Measurements from ENCODE around the gene PDCD2L.
"Not testable (repeated sequence)": the region's sequence is repeated elsewhere in the genome, so short reads cannot be mapped to it uniquely, and the experiment has no call there.

The PDCD2L gene

GRCh38 chr19:34368338-34368737 is 35.9 kb upstream of the PDCD2L start:
- H3K27me3 ChIP-seq: no peaks in the 10 kb centered on the region
- peak overlapping the region; percentile 81 for H3K27ac ChIP-seq
- TF ChIP-seq CTCF (IDR thresholded peaks at IDR 0.05): no peak
- H3K9me3 ChIP-seq: no peaks in the 10 kb centered on the region
- H3K4me3 ChIP-seq (ENCODE audit: low read depth in 1 of 2, low read length in 1 of 2): no peak overlapping the region
- peaks cover 54 to 58% of the 10 kb centered on the region in 2 experiments for H3K4me1 ChIP-seq (ENCODE audit: control insufficient read depth in 1 of 2, insufficient read depth in 1 of 2, low read depth in 1 of 2, low read length in 1 of 2)
- H3K36me3 ChIP-seq: peaks cover 19% of the 10 kb centered on the region

DNA sequence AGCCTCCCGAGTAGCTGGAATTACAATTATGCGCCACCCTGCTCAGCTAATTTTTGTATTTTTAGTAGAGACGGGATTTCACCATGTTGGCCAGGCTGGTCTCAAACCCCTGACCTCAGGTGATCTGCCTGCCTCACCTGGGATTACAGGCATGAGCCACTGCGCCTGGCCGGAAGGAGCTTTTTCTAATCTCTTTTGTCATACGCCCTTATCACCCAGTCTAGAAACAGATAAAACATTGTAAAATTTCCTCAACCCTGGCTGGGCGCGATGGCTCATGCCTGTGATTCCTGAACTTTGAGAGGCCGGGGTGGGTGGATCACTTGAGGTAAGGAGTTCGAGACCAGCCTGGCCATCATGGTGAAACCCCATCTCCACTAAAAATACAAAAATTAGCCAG is 35.0 kb upstream of the PDCD2L start:
- not testable (repeated sequence) for H3K4me3 ChIP-seq (ENCODE audit: low read depth in 1 of 2, low read length in 1 of 2); H3K9me3 ChIP-seq; H3K27me3 ChIP-seq
- Histone ChIP-seq H3K36me3 (peaks cover 21% of the 10 kb centered on the region), H3K27ac (peak overlapping the region; percentile 81), H3K4me1 (ENCODE audit: control insufficient read depth in 1 of 2, insufficient read depth in 1 of 2, low read depth in 1 of 2, low read length in 1 of 2) (peaks cover 54 to 57% of the 10 kb centered on the region in 2 experiments)

DNA sequence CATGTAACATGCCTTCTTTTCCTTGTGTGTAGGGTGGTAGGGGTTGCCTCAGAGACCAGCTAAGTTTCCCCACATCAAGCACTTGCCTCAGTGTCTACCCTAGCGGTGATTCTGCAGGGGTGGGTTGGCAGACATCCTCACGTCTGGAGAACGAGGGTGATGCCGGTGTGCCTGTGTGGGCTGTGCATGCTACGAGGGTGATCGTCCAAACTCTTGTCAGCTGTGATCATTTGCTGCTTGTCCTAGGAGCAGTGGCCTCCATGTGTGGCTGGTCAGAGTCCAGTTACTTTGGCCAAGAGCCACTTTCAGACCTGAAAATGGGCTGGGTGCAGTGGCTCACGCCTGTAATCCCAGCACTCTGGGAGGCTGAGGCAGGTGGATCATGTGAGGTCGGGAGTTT is 34.1 kb upstream of the PDCD2L start:
- peaks cover 48 to 50% of the 10 kb centered on the region in 2 experiments for H3K4me1 ChIP-seq (ENCODE audit: control insufficient read depth in 1 of 2, insufficient read depth in 1 of 2, low read depth in 1 of 2, low read length in 1 of 2)
- peak overlapping the region; percentile 81 for H3K27ac ChIP-seq
- H3K36me3 ChIP-seq: peaks cover 29% of the 10 kb centered on the region
- H3K4me3 ChIP-seq (ENCODE audit: low read depth in 1 of 2, low read length in 1 of 2): no peak overlapping the region
- H3K9me3 ChIP-seq: no peaks in the 10 kb centered on the region
- no peaks in the 10 kb centered on the region for H3K27me3 ChIP-seq
- no peak for TF ChIP-seq CTCF (IDR thresholded peaks at IDR 0.05)

- H3K36me3 ChIP-seq: peaks cover 38% of the 10 kb centered on the region
- TF ChIP-seq CTCF (IDR thresholded peaks at IDR 0.05): no peak
These were observed 33.2 kb upstream of the PDCD2L start for GRCh38 chr19:34370983-34371382.

DNA sequence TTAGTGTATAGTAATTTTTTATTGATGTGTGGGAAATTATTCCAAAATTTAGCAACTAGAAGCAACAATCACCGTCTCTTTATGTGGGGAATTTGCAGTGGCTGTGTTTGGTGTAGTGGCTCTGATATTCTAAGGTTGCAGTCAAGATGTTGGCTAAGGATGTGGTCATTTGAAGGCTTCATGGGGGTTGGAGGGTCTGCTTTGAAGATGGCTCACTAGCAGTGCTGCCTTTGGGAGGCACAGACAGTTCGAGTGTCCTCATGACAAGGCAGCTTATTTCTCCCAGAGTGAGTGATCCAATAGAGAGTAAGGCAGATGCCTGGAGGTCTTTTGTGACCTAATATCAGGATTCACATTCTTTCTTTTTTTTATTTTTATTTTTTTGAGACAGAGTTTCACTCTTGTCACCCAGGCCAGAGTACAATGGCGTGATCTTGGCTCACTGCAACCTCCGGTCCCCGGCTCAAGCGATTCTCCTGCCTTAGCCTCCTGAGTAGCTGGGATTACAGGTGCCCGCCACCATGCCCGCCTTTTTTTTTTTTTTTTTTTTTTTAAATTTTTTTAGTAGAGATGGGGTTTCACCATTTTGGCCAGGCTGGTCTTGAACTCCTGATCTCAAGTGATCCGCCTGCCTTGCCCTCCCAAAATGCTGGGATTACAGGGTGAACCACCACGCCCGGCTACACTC is 30.5 kb upstream of the PDCD2L start:
- peaks cover 14% of the 10 kb centered on the region in 2 experiments for H3K4me1 ChIP-seq (ENCODE audit: control insufficient read depth in 1 of 2, insufficient read depth in 1 of 2, low read depth in 1 of 2, low read length in 1 of 2)
- no peaks in the 10 kb centered on the region for H3K27me3 ChIP-seq
- no peaks in the 10 kb centered on the region for H3K9me3 ChIP-seq
- H3K27ac ChIP-seq: no peak overlapping the region
- TF ChIP-seq CTCF (IDR thresholded peaks at IDR 0.05): no peak
- peaks cover 53% of the 10 kb centered on the region for H3K36me3 ChIP-seq
- H3K4me3 ChIP-seq (ENCODE audit: low read depth in 1 of 2, low read length in 1 of 2): no peak overlapping the region

More at GRCh38 chr19:34370983-34371382, 33.2 kb upstream of the PDCD2L start:
- peak overlapping the region; percentile 81 for H3K27ac ChIP-seq
- no peaks in the 10 kb centered on the region for H3K9me3 ChIP-seq
- H3K27me3 ChIP-seq: no peaks in the 10 kb centered on the region
- H3K4me3 ChIP-seq (ENCODE audit: low read depth in 1 of 2, low read length in 1 of 2): no peak overlapping the region
- H3K4me1 ChIP-seq (ENCODE audit: control insufficient read depth in 1 of 2, insufficient read depth in 1 of 2, low read depth in 1 of 2, low read length in 1 of 2): peaks cover 41 to 42% of the 10 kb centered on the region in 2 experiments

GRCh38 chr19:34375598-34375997 is 28.6 kb upstream of the PDCD2L start:
- Histone ChIP-seq H3K27ac (no peak overlapping the region), H3K4me1 (ENCODE audit: control insufficient read depth in 1 of 2, insufficient read depth in 1 of 2, low read depth in 1 of 2, low read length in 1 of 2) (peaks cover 4 to 8% of the 10 kb centered on the region in 2 experiments), H3K9me3 (no peaks in the 10 kb centered on the region), H3K27me3 (no peaks in the 10 kb centered on the region), H3K36me3 (peaks cover 64% of the 10 kb centered on the region), H3K4me3 (ENCODE audit: low read depth in 1 of 2, low read length in 1 of 2) (no peak overlapping the region)
- TF ChIP-seq CTCF (IDR thresholded peaks at IDR 0.05): no peak
